GM18867 (cell line): ENCODE data around the gene MSLN.
A peak's percentile ranks its signal among the peaks of the same experiment; 100 is the strongest.

Experiments
- ATAC-seq: cut with Tn5 transposase; IDR thresholded peaks from one replicate; pipeline ENCODE4 v1.9.1; 2021; ENCODE audit warnings: mild to moderate bottlenecking, moderate library complexity; ENCODE audit not compliant: unreplicated experiment

MSLN gene

DNA sequence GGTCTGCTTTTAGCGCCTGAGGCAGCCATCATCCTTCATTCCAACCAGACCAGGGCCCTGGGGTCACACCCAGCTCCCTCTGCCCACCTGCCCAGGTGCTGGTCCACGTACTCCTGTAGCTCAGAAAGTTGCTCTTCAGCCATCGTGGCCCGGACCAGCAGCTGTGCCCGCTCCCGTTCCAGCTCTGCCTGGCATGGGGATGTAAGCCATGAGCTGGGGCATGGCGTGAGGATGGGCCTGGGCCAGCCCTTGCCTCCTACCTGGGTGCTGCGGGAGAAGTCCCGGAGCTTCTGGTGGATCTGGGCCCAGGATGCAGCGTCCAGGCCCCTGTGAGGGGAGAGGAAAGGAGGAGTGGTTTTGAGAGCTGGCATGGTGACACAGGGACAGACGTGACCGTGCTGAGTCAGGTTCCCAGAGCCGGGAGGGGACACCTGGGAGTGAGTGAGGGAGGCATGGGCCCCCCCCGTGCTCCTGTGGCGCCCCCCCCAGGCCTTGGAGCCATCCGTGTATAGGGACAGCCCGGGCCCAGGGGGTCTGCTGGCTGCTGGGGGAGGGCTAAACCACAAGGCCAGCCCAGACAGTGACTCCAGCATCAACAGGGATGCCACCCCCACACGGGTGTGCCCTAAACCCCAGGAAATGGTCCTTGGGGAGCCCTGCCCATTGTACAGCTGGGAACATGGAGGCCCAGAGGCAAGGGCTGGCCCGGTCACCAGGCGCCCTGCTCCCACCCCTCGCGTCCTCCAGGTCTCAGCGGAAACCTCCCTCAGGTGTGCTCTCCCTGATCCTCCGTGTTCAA, 37.5 kb upstream of the MSLN start:
- no peak for ATAC-seq

DNA sequence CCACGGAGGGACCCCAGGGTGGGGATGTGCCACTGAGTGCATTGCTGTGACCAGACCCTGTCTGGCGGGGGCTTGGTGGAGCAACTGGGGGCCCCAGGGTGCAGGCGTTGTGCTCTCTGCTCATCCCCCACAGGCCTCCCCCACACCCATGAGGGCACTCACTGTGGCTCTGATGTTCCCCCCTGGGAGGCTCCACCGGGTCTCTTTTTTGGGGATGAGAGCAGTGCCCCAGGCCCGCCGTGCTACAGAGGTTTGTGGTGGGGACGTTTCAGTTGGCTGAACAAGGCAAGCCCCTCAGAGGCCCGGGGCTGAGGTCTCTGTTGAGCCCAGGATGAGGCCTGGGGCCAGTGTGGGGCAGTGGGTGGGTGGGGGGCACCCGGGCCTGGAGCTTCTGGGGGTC, 36.8 kb upstream of the MSLN start:
- ATAC-seq, result no peak

DNA sequence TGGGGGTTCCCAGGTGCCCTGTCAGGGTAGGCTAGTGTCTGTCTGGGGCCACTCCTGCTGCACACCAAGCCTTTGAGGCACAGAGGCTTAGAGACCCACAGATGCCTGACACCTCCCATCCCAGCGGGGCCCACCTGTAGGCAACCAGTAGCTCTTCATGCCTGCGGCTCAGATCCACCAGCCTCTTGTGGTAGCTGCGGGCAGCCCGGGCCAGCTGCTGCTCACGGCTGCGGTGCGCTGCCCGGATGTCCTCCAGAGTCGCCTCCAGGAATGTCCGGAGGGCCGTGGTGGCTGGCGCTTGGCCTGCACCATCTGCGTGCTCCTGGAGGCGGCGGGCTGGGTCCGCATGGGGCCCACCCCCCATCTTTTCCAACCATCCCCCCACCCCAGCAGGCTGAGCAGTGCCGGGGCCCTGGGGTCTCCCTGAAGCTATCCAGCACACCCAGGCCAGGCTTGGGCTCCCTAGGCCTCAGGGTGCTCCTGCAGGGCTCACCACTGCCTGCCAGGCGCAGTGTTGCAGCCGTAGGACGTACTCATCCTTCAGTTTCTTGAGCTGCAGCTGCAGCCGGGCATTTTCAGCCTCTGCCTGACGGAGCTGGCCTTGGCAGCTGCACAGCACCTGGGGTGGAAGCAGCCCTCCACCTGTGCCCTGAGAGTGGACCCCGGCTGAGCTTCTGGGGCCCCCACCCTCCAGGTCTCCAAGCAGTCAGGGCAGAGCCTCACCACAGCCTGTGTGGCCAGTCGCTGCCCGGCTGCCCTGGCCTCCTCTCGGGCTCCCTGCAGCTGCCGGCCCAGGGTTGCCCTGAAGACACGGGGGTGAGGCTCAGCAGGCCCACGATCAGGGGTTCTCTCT, 36.1 kb upstream of the MSLN start:
- ATAC-seq, result no peak

- ATAC-seq, result no peak
Observed at GRCh38 chr16:725041-725376, 35.5 kb upstream of the MSLN start.

DNA sequence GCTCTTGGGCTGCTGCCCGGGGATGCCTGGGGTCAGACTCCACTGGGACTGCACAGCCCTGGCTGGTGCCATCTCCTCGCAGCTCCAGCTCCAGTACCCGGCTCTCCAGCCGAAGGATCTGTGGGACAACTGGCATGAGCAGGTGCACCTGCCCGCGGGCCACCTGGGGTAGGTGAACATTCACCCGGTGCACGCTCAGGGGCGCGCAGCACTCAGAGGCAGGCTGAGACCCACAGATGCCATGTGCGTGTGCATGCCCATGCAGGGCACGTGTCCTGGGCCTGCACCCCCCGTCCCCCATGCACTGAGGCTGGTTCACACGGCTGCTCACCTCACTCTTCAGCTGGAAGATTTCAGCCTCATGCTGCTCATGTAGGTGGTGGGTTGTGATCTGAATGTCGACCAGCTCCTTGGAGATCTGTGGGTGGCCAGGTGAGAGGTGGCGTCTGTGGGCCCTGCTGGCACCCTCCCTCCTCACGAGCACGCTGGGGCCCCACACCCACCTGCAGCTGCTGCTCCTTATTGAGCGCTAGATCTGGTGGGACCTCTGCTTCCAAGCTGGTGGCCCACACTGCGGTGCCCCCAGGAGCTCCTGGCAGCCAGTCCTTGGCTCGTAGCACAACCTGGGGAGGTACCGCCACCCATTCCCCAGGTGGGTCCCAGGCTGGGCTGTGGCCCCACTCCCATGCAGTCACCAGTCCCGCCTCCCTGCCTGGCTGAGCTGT, 34.9 kb upstream of the MSLN start:
- ATAC-seq, result no peak

DNA sequence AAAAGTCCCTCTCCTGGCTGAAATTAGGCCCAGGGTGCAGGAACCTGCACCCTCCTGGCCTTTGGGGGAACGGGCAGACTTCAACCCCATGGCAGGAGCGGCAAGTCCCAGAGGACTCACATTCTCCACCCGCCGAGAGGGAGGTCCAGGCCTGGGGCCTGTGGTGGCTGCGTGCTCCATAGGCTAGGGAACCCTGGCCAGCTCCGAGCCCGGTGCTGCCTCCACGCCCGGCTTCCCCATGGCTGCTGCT, 34.4 kb upstream of the MSLN start:
- no peak for ATAC-seq

DNA sequence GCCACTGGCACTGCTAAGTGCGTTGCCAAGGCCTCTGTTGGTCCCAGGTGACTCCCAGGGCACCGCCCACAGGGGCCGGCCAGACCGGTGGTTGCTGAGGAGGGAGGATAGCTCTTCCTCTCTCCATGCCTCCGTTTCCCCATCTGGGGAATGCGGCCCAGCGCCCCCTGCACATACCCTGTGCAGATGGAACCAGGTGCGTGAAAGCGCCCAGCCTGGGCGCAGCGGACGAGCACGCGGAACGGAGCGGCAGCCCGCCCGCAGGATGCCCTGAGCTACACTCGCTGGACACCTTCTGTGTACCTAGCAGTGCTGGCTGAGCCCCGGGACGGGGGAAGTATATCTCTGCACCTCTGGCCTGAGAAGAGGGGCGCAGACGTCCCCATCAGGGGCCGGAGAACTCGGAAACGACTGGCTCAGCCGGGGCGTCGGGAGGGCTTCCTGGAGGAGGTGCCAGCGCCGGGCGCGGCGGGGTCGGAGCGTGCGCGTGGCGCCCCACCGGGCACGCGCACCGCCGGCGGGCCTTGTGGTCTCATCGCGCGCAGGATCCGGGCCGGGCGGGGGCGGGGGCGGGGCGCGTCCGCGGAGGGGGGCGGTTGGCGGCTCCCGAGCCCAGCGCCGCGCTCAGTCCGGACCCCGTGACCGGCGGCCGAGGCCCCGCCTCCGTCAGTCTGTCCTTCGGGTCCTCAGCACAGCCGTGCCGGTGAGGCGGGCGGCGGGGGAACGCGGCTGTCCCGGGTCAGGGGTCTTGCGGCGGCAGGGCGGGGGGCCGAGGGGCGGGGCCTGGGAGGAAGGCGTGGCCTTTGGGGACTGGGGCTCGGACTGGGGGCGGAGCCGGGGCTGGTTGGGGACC, 33.9 kb upstream of the MSLN start, which contains the start of the genes CCDC78 and HAGHL:
CCDC78 (minus strand) TSS at position 6 of the 853 bp plus-strand sequence. CDS start 76 bp downstream, outside the sequence.
HAGHL (plus strand) TSS at position 669 of the 853 bp plus-strand sequence. CDS start 404 bp downstream, outside the sequence.
- peak; percentile 40 for ATAC-seq

- ATAC-seq, result peak; percentile 10
Observed at GRCh38 chr16:727291-727977, 33.1 kb upstream of the MSLN start.

- peak; percentile 35 for ATAC-seq
Observed at GRCh38 chr16:728131-728889, 32.2 kb upstream of the MSLN start.

- ATAC-seq, result no peak
Observed at GRCh38 chr16:728890-729744, 31.4 kb upstream of the MSLN start.

GRCh38 chr16:729768-730665, 30.5 kb upstream of the MSLN start:
- ATAC-seq, result no peak

DNA sequence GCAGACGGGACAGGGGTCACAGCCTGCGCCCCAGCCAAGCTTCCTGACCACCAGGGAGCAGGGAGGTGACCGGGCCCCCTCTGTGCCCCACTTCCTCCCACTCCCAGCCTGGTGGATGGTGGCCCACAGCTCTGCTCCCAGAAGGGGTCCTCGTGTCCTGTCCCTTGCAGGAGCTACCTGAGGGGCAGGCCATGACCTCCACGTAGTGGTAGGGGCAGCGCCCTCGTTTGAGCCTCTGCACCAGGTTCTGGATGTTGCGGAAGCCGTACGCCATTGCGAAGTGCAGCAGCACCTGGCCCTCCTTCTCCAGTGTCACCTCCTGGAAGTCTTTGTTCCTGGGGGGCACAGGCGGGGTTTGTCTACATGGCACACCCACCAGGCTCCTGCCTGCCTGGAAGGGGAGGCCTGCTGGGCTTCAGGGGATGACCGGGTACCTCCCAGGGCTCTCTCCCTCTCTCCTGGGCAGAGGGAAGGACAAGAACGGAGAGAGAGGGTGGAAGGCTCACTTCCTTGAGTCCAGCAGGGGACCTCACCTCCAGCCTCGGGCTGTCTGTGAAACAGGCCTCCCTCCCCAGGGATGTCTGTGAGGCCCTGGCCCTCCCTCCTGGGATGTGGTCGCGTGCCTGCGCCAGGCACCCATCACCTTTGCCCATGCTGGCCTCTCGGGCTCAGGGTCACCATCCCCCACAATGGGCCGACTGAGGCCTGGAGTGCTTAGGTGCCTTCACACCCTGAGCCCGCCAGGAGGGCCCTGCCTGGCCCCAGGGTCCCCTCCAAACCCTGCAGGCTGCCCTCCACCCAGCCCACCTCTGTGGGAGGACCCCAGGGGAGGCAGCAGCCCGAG, 29.6 kb upstream of the MSLN start:
- ATAC-seq, result no peak

GRCh38 chr16:732332-732731, 28.2 kb upstream of the MSLN start:
- ATAC-seq, result no peak

DNA sequence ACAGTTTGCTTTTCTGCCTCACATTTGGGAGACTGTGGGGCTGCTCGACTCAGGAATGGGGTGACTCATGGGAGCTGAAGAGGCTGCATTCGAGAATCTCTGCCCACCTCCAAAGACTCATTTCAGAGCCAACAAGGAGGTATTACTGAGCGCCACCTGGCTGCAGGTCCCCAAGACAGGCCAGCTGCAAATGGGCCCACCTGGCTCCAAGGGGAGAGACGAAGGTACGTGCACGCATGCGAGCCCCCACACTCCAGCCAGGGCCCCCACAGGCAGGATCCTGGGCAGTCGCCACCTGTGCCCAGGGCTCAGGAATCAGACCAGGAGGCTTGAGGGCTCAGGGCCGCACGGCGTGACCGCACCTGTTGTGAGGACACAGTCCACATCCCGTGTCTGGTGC, 27.6 kb upstream of the MSLN start:
- ATAC-seq, result no peak

GRCh38 chr16:733382-734207, 26.9 kb upstream of the MSLN start:
- ATAC-seq, result no peak
